Caki2 (cell line): ENCODE measurements around the gene KRTAP12-3. TPM values are rescaled to one million over a fixed set of nuclear protein-coding genes. Genes with fewer than 3 reads are reported as not detected.
"Not testable (repeated sequence)": the region's sequence is repeated elsewhere in the genome, so short reads cannot be mapped to it uniquely, and the experiment has no call there.

Experiments
- DNase-seq: peaks from one replicate; pipeline ENCODE4 v3.0.0-alpha.2; 2015; ENCODE audit warnings: low read depth
- in situ Hi-C: cut with HindIII; loops from 2 replicates; pipeline ENCODE4 v1.10.0; 2016; ENCODE audit warnings: low sequenced_read_pairs, low pct_unique_long_range_greater_than_20kb, mixed read lengths
- total RNA-seq: library from RNA; depleted of rRNA; stranded (reverse); fragments of >200 nt; shearing (Covaris generic); gene quantifications from 2 replicates; pipeline ENCODE4 v1.2.3, GENCODE V29; 2014; ENCODE audit warnings: low replicate concordance

KRTAP12-3 gene
- total RNA-seq, 1 experiment from 2014 or later, result not detected

- DNase-seq, in situ Hi-C loops: not testable (repeated sequence)
These were observed 11.1 kb upstream of the KRTAP12-3 start, which contains the start of gene KRTAP10-11 for GRCh38 chr21:44646366-44647221. TSS of gene KRTAP10-11 (plus strand) at chr21:44646414. CDS start at chr21:44646459, 45 bp downstream.

- DNase-seq, result no peak
- in situ Hi-C loops, result no loop called here
These were observed 10.5 kb upstream of the KRTAP12-3 start for GRCh38 chr21:44647222-44647552.

- in situ Hi-C loops, result no loop called here
- DNase-seq, result no peak
These were observed 9.0 kb upstream of the KRTAP12-3 start for GRCh38 chr21:44648557-44649311.

GRCh38 chr21:44649521-44650100 is 8.1 kb upstream of the KRTAP12-3 start:
- no peak for DNase-seq
- in situ Hi-C loops, result no loop called here

GRCh38 chr21:44650265-44650972 is 7.3 kb upstream of the KRTAP12-3 start:
- DNase-seq, result no peak
- in situ Hi-C loops, result no loop called here

- no peak for DNase-seq
- in situ Hi-C loops, result no loop called here
These were observed 6.6 kb upstream of the KRTAP12-3 start for GRCh38 chr21:44650973-44651675.

- no peak for DNase-seq
- in situ Hi-C loops, result no loop called here
These were observed 4.6 kb upstream of the KRTAP12-3 start for GRCh38 chr21:44653123-44653522.

- in situ Hi-C loops, result no loop called here
- no peak for DNase-seq
These were observed 3.8 kb upstream of the KRTAP12-3 start for GRCh38 chr21:44653656-44654575.

GRCh38 chr21:44654576-44655175 is 3.1 kb upstream of the KRTAP12-3 start, which contains the start of gene KRTAP12-4:
TSS of gene KRTAP12-4 (minus strand) at chr21:44654659. CDS start at chr21:44654614, 45 bp downstream.
- in situ Hi-C loops, result no loop called here
- DNase-seq, result no peak

- in situ Hi-C loops, result no loop called here
- no peak for DNase-seq
These were observed 864 bp upstream of the KRTAP12-3 start for GRCh38 chr21:44656868-44657267.

GRCh38 chr21:44658541-44658910 is 794 bp downstream of the KRTAP12-3 start:
- DNase-seq, result no peak
- in situ Hi-C loops, result no loop called here

GRCh38 chr21:44658913-44659595 is 1.3 kb downstream of the KRTAP12-3 start:
- no peak for DNase-seq
- in situ Hi-C loops, result no loop called here

GRCh38 chr21:44661567-44661966 is 3.8 kb downstream of the KRTAP12-3 start:
- not testable (repeated sequence) for DNase-seq

GRCh38 chr21:44664691-44665090 is 7.0 kb downstream of the KRTAP12-3 start:
- in situ Hi-C loops, result no loop called here
- no peak for DNase-seq

More at GRCh38 chr21:44661567-44661966, 3.8 kb downstream of the KRTAP12-3 start:
- in situ Hi-C loops, result not testable (repeated sequence)

- in situ Hi-C loops, result no loop called here
- DNase-seq, result no peak
These were observed 8.9 kb downstream of the KRTAP12-3 start, which contains the start of gene KRTAP12-2 for GRCh38 chr21:44666401-44667320. TSS of gene KRTAP12-2 (minus strand) at chr21:44666927. CDS start at chr21:44666886, 41 bp downstream.
